MCF 10A (cell line): ENCODE measurements around the gene LDLRAD4. TPM values are rescaled to one million over a fixed set of nuclear protein-coding genes. Genes with fewer than 3 reads are reported as not detected.

Source experiments
- BruUV-seq: library from RNA; stranded (reverse); fragments of 400-500 nt; replicated peaks from 2 replicates; lab custom pipeline; 2021; lab: Mats Ljungman, UMichigan
- CTCF ChIA-PET: fragments of 300-600 bp; sonication (Branson Sonifier 250); formaldehyde crosslinking; extraction: SDS; loops from one replicate; lab custom pipeline; 2021; ENCODE audit warnings: antibody characterized with exemption, inconsistent platforms; lab: Yijun Ruan, JAX
- POLR2A ChIA-PET: fragments of 300-600, 350-650 bp; sonication (Branson Sonifier 250); formaldehyde crosslinking; extraction: SDS; loops from one replicate; lab custom pipeline; 2020; ENCODE audit warnings: antibody characterized with exemption, inconsistent platforms; lab: Yijun Ruan, JAX
- DNase-seq: peaks from one replicate; pipeline ENCODE4 v3.0.0-alpha.2; 2018; ENCODE audit not compliant: unreplicated experiment
- H3K27ac Mint-ChIP-seq: one replicate; pipeline ENCODE4 v1.8.0; 2022; ENCODE audit warnings: mild to moderate bottlenecking, low read depth, mixed read lengths; ENCODE audit not compliant: unreplicated experiment
- H3K27me3 Mint-ChIP-seq: one replicate; pipeline ENCODE4 v1.8.0; 2022; ENCODE audit warnings: mixed read lengths; ENCODE audit not compliant: insufficient read depth, unreplicated experiment
- H3K36me3 Mint-ChIP-seq: one replicate; pipeline ENCODE4 v1.8.0; 2022; ENCODE audit warnings: mild to moderate bottlenecking, moderate library complexity, mixed read lengths; ENCODE audit not compliant: insufficient read depth, unreplicated experiment
- H3K4me1 Mint-ChIP-seq: one replicate; pipeline ENCODE4 v1.8.0; 2022; ENCODE audit warnings: mixed read lengths; ENCODE audit not compliant: insufficient read depth, unreplicated experiment
- H3K4me3 Mint-ChIP-seq: one replicate; pipeline ENCODE4 v1.8.0; 2022; ENCODE audit warnings: mild to moderate bottlenecking, moderate library complexity, mixed read lengths; ENCODE audit not compliant: unreplicated experiment
- H3K9me3 Mint-ChIP-seq: one replicate; pipeline ENCODE4 v1.8.0; 2022; ENCODE audit warnings: mixed read lengths; ENCODE audit not compliant: unreplicated experiment
- intact Hi-C: fragments of 100-400 bp; cut with micrococcal nuclease; formaldehyde crosslinking; loops from 2 replicates; pipeline ENCODE4 v1.14.1; 2022
- total RNA-seq: library from RNA; stranded (reverse); gene quantifications from 2 replicates; pipeline ENCODE4 v1.2.3, GENCODE V29; 2022
- TF ChIP-seq, protein P1 (sequence below): fragments of 200-600 bp; IDR thresholded peaks from one replicate; pipeline ENCODE4 v1.8.0; 2022; ENCODE audit warnings: antibody characterized with exemption, mild to moderate bottlenecking; ENCODE audit not compliant: unreplicated experiment

The LDLRAD4 gene
- total RNA-seq, 1 experiment from 2014 or later = not detected

DNA sequence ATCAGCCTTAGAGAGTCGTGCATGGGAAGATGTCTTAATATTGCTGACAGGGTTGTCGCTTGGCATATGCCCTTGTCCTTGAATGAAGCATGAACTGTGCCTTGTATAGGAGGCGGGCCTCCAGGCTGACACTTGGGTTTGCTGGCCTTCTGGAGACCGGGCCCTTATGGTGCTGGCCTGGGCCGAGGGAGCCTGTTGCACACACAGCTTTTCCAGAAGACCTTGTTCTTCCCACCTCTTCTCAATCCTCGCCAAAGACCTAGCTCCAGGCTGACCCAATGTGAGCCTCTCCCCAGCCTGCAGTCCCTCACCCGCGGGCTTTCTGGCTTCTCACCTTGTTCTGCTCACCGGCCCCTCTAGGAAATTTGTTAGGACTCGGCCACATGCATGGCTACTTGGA lies 308.7 kb downstream of the LDLRAD4 start:
- Mint-ChIP-seq H3K36me3 (no peaks in the 10 kb centered on the region), H3K4me3 (no peak overlapping the region), H3K4me1 (no peaks in the 10 kb centered on the region), H3K27me3 (no peaks in the 10 kb centered on the region), H3K9me3 (peaks cover 10% of the 10 kb centered on the region), H3K27ac (no peak overlapping the region)
- POLR2A ChIA-PET = no interaction called here
- no peak for DNase-seq
- intact Hi-C loops = no loop called here
- TF ChIP-seq, protein P1, sequence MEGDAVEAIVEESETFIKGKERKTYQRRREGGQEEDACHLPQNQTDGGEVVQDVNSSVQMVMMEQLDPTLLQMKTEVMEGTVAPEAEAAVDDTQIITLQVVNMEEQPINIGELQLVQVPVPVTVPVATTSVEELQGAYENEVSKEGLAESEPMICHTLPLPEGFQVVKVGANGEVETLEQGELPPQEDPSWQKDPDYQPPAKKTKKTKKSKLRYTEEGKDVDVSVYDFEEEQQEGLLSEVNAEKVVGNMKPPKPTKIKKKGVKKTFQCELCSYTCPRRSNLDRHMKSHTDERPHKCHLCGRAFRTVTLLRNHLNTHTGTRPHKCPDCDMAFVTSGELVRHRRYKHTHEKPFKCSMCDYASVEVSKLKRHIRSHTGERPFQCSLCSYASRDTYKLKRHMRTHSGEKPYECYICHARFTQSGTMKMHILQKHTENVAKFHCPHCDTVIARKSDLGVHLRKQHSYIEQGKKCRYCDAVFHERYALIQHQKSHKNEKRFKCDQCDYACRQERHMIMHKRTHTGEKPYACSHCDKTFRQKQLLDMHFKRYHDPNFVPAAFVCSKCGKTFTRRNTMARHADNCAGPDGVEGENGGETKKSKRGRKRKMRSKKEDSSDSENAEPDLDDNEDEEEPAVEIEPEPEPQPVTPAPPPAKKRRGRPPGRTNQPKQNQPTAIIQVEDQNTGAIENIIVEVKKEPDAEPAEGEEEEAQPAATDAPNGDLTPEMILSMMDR = no peak
- no TSS peak for BruUV-seq
- CTCF ChIA-PET = interaction anchor here (0.6 to 2.6 kb wide), 3 partner anchors 12 to 315 kb away, joined by 3 to 7 read pairs (median 3); no protein-coding TSS in a partner anchor

DNA sequence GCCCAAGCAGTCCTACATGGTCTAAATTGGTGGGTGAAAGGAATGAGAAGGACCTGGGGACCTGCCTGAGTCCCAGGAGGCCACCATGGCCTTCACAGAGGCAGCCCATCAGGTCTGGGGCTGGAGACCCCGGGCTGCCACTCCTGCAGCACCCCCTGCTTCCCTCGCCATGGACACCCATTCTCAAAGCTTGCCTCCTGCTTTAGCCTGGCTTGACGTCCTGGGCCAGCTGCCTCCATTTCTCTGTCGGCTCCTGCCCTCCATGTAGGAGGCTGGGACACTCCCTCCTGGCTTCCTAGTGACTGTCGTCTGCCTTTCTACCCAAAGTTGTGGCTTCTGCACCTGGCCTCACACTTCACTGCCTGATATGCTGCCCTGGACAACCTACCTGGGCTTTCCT lies 309.2 kb downstream of the LDLRAD4 start:
- H3K27ac Mint-ChIP-seq = no peak overlapping the region
- H3K27me3 Mint-ChIP-seq = no peaks in the 10 kb centered on the region
- TF ChIP-seq, protein P1 = no peak
- H3K36me3 Mint-ChIP-seq = no peaks in the 10 kb centered on the region
- intact Hi-C loops = no loop called here
- no peaks in the 10 kb centered on the region for H3K4me1 Mint-ChIP-seq
- peaks cover 10% of the 10 kb centered on the region for H3K9me3 Mint-ChIP-seq
- CTCF ChIA-PET = interaction anchor here (0.6 to 0.8 kb wide), 2 partner anchors 31 to 315 kb away, joined by 3 read pairs; no protein-coding TSS in a partner anchor
- no peak for DNase-seq
- POLR2A ChIA-PET = no interaction called here
- no TSS peak for BruUV-seq
- no peak overlapping the region for H3K4me3 Mint-ChIP-seq

DNA sequence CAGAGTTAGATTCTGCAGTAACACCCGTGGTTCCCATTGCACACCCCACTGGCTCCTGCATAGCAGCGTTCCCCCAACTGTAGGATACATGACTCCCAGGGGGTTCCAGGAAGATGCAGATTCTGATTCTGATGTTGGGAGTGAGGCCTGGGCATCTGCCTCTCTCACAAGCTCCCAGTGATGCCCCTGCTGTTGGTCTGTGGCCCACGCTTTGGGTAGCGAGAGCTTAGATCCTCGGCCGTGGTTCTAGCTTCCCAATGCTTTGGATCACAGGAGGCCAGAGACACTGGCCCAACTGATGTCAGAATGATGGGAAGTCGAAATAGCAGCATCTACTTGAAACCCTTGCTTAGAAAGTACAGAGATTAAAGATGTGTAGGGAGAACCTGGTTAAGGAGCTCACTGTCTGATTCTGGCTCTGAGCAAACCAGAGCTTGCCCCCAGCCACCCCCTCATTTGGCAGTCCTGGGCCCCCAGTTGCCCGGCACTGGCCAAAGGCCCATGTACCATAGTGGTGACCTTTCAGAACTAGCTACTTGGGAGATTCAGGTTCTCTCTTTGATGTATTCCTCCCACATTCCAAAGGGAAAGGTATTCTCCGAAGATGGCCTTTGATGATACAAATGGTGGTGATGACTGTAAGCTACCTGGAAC lies 310.3 kb downstream of the LDLRAD4 start:
- no TSS peak for BruUV-seq
- H3K4me3 Mint-ChIP-seq = no peak overlapping the region
- no peaks in the 10 kb centered on the region for H3K27me3 Mint-ChIP-seq
- ChIA-PET POLR2A (no interaction called here), CTCF (interaction anchor here (0.6 to 5.3 kb wide), 8 partner anchors 10 to 313 kb away, joined by 3 to 41 read pairs (median 3); no protein-coding TSS in a partner anchor)
- intact Hi-C loops = no loop called here
- TF ChIP-seq, protein P1 = no peak
- H3K36me3 Mint-ChIP-seq = no peaks in the 10 kb centered on the region
- H3K27ac Mint-ChIP-seq = no peak overlapping the region
- DNase-seq = no peak
- H3K9me3 Mint-ChIP-seq = peaks cover 10% of the 10 kb centered on the region
- no peaks in the 10 kb centered on the region for H3K4me1 Mint-ChIP-seq

DNA sequence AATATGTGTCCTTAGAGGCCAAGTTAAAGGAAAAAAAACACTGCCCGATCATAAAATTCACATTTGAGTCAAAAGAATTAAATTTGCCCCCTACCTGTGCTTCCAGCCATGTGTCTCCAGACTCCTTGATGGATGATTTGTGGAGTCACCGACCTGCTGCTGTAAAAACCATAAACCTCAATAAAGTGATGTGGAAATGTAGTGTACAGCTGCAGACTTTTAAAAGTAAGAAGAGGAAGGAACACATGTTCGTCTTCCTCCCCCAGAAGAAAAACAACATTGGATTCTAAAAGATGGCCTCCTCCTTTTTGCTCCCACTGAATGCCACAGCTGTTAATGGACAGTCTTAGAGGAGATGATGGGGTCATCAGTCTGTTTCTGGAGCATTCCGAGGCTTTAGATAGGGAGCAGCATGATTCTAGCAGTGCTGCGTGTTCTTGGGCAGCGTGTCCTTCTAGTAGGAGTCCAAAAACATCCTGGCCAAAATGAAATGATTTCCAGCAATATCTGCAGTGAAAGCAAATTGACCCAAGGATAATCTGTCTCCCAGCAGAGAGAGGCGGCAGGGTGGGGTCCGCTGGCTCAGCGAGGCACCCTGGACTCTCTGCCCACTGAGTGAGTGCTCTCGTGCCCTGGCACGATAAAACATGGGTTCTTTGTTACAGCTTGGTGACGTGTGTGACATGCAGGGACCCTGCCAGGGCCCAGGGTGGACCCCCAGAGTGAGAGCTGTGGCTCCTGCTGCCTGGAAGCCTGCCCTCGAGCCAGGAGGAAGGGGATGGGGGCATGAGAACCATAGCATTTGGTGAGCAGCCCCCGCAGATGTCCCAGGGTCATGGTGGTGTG lies 311.7 kb downstream of the LDLRAD4 start:
- DNase-seq = no peak
- no TSS peak for BruUV-seq
- Mint-ChIP-seq H3K9me3 (peaks cover 10% of the 10 kb centered on the region), H3K27me3 (no peaks in the 10 kb centered on the region), H3K4me3 (no peak overlapping the region), H3K27ac (no peak overlapping the region), H3K4me1 (no peaks in the 10 kb centered on the region), H3K36me3 (no peaks in the 10 kb centered on the region)
- ChIA-PET POLR2A (no interaction called here), CTCF (interaction anchor here (0.6 to 5.3 kb wide), 8 partner anchors 11 to 532 kb away, joined by 3 to 41 read pairs (median 4); no protein-coding TSS in a partner anchor)
- TF ChIP-seq, protein P1 = no peak
- intact Hi-C loops = no loop called here
